Measurements from ENCODE around the gene PRTFDC1.

DNA sequence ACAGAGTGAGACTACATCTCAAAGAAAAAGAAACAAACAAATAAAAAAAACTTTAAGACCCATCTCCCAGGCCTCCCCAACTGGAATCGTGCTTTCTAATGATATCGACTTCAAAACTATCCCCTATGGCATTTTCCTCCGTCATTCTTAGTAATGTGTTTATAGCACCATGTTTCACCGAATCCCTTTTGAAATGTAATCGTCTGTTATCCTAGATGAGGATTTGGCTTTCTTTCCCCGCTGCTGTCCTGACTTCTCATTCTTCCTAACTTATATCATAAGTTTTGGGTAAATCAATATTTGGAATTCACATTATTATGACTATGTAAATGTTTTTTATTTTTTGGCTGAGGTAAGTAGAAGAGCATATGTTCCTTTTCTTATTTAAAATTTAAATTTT, 151.5 kb downstream of the PRTFDC1 start:
- TF ChIP-seq, protein P1, sequence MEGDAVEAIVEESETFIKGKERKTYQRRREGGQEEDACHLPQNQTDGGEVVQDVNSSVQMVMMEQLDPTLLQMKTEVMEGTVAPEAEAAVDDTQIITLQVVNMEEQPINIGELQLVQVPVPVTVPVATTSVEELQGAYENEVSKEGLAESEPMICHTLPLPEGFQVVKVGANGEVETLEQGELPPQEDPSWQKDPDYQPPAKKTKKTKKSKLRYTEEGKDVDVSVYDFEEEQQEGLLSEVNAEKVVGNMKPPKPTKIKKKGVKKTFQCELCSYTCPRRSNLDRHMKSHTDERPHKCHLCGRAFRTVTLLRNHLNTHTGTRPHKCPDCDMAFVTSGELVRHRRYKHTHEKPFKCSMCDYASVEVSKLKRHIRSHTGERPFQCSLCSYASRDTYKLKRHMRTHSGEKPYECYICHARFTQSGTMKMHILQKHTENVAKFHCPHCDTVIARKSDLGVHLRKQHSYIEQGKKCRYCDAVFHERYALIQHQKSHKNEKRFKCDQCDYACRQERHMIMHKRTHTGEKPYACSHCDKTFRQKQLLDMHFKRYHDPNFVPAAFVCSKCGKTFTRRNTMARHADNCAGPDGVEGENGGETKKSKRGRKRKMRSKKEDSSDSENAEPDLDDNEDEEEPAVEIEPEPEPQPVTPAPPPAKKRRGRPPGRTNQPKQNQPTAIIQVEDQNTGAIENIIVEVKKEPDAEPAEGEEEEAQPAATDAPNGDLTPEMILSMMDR (conservative IDR thresholded peaks at IDR 0.05): no peak
- TF ChIP-seq EZH2 (IDR thresholded peaks at IDR 0.05; ENCODE audit: low read depth): no peak
